Measurements from ENCODE around the gene SPIN1.

Gene SPIN1

DNA sequence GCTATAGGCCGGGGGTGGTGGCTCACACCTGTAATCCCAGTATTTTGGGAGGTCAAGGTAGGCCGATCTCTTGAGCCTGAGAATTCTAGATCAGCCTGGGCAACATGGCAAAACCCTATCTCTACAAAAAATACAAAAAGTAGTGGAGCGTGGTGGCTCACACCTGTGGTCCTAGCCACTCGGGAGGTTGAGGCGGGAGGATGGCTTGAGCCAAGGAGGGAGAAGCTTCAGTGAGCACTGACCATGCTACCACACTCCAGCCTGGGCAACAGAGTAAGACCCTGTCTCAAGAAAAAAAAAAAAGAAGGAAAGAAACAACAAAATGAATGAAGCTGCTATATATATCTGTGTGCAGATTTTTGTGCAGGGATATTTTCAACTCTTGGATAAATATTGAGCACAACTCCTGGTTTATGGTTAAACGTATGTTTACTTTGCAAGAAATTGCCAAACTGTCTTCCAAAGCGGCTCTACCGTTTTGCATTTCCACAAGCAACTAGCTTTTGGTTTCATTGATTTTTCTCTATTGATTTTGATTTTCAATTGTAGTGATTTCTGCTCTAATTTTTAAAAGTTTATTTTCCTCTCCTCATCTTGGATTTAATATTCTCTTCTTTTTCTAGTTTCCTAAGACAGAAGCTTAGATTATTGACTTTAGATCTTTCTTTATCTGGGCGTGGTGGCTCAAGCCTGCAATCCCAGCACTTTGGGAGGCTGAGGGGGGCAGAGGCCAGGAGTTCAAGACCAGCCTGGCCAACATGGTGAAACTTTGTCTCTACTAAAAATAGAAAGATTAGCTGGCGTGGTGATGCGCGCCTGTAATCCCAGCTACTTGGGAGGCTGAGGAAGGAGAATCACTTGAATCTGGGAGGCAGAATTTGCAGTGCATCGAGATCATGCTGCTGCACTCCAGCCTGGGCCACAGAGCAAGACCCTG, 49.2 kb downstream of the SPIN1 start:
- no peak for DNase-seq

DNA sequence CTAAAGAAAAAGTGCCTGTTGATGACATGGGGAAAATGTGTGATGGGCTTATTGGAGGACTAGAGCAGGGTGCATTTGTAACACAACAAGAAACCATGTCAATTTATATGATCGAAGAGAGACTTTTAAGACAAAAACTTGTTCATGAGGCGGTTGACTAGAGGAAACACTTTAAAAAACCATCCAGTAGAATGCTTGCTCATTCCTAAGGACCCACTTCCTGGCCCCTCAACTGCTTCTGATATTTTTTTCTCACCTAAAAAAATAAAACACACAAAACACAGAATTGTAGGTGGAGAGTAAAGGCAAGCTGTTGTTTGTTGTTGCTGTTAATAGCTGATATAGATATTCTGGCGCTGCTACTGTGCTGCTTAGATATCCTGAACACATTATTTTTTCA, 50.6 kb downstream of the SPIN1 start:
- no peak for DNase-seq

DNA sequence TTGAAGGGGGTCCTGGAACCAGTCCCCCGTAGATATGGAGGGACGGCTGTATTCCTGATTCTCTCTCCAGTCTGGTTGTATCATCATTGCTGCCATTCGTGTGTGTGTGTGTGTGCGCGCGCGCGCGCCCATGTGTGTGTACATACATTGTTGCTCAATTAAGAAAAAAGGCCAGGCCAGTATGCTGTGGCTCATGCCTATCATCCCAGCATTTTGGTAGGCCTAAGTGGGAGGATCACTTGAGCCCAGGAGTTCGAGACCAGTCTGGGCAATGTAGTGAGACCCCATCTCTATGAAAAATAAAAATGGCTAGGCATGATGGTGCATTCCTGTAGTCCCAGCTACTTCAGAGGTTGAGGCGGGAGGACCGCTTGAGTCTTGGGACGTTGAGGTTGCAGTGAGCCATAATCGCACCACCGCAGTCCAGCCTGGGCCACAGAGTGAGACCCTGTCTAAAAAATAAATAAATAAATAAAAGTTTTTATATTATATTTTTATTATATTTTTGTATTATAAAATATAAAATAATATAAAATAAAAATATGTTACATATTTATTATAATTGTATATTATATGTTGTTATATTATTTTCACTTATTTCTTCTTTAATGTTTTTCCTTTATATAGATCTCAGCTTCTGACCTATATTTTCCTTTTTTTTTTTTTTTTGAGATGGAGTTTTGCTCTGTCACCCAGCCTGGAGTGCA, 53.2 kb downstream of the SPIN1 start:
- no peak for DNase-seq

DNA sequence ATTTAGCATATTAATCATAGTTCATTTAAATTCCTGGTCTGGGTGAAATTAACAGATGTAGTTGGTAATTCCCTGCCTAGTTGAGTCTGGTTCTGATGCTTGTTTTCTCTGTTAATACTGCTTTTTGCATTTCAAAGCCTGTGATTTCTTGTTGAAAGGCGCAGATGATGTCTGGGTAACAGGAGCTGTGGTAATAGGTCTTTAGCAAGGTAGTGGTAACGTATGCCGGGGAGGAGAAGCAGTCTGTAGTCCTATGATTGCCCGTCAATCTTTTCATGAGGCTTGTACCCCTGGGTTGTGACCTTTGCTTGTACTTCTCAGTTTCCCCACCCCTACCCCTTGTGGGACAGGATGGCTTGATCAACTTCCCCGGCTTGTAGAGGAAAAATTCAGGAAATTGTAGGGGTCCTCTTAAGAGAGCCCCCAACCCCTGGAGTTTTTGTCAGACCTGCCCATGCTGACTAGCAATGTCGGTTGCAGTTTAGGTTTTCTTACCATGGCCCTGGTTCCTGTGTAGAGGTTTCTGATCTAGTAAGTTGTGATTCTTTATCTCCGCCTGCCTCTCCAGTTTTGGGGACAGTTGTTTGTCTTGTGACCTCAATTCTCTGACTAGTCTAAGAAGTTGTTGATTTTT, 55.4 kb downstream of the SPIN1 start:
- no peak for DNase-seq

GRCh38 chr9:88446728-88447127, 58.5 kb downstream of the SPIN1 start:
- no peak for DNase-seq

- no peak for DNase-seq
Observed at GRCh38 chr9:88447431-88447830, 59.2 kb downstream of the SPIN1 start.

DNA sequence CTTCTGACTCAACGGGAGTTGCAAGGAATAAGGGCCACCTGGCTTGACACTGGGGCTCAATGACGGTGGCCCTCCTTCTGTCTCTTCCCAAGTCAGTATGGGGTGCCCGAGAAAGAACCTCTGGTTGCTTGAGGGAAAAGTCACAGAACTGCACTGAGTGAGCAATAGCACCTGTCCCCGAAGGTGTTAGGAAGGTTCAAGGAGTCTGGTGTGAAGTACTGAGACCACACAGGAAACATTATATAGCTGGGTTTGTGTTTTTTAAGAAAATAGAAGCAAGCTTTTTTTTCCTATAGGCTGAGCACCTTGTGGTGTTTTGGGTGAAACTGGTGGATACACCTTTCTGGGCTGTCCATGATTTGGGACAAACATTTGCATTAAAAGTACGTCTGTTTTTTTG, 62.9 kb downstream of the SPIN1 start:
- no peak for DNase-seq

GRCh38 chr9:88458716-88459465, 70.6 kb downstream of the SPIN1 start:
- DNase-seq, result no peak

GRCh38 chr9:88460587-88461332, 72.5 kb downstream of the SPIN1 start:
- DNase-seq, result no peak

GRCh38 chr9:88462191-88462590, 73.9 kb downstream of the SPIN1 start:
- DNase-seq, result no peak

DNA sequence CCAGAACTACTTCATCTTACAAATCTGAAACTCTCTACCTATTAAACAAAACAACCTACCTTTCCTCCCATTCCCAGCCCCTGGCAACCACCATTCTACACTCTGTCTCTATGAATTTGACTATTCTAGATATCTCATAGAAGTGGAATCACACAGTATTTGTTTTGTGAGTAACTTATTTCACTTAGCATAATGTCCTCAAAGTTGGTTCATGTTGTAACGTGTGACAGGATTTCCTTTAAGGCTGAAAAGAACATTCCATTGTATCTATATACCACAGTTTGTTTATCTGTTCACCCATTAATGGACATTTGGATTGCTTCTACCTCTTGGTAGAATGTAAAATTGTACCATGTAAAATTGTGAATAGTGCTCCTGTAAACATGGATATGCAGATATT, 76.6 kb downstream of the SPIN1 start:
- DNase-seq, result no peak

GRCh38 chr9:88468226-88468625, 80.0 kb downstream of the SPIN1 start:
- DNase-seq, result no peak

GRCh38 chr9:88476491-88477271, 88.4 kb downstream of the SPIN1 start:
- DNase-seq, result no peak

DNA sequence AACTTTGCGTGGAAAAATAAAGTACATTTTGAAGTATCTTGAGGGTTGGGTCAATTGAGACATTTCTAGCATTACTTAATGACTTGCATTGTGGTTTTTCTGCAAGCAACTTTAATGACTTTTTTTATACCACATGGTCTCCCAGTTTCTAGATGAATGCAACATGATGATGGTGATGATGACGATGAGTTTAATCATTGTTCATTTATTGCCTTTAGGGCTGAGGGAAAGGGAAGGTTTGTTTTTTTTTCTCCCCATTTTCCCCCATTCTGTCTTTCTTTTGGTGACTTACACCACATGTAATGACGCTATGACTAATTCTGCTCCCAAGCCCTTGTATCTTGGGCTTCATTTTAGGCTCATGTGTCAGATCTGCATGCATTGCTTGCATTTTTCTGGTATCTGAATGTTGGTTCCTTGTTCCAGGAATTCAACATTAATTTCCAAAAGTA, 89.1 kb downstream of the SPIN1 start:
- DNase-seq, result no peak

DNA sequence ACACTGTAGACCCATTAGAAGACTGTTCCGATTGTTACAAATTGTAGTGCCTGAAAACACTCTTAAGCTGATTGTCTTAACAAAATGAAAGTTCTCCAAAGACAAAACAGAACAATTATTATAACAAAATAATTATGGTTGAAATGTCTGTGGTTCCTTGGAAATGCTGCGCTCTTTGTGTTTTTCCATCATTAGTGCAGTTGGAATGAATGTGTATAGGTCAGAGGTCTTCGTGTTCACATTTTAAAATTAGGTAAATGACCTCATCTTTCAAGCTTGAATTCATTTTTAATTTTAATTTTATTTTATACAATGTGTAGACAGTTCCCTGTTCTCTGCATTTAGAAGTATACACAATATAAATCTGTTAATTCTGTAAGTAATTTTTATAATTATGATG, 90.0 kb downstream of the SPIN1 start:
- DNase-seq, result no peak

DNA sequence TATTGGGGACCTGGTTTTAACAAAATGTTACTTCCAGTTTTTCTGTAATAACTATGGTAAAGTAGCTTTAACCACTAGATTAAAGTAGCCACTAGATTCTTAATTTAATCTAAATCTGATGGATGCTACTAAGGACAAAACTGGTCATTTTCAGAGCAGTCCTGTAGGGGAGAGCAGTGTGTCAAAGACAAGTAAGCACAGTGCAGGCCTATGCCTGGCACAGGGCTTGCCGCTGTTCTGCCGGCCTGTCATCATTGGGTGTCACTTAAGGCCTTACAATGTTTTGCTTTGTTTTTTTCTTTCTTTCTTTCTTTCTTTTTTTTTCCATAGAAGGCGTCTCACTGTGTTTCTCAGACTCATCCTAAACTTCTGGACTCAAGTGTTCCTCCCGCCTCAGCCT, 93.7 kb downstream of the SPIN1 start:
- no peak for DNase-seq

GRCh38 chr9:88488166-88488565, 99.9 kb downstream of the SPIN1 start:
- no peak for DNase-seq

DNA sequence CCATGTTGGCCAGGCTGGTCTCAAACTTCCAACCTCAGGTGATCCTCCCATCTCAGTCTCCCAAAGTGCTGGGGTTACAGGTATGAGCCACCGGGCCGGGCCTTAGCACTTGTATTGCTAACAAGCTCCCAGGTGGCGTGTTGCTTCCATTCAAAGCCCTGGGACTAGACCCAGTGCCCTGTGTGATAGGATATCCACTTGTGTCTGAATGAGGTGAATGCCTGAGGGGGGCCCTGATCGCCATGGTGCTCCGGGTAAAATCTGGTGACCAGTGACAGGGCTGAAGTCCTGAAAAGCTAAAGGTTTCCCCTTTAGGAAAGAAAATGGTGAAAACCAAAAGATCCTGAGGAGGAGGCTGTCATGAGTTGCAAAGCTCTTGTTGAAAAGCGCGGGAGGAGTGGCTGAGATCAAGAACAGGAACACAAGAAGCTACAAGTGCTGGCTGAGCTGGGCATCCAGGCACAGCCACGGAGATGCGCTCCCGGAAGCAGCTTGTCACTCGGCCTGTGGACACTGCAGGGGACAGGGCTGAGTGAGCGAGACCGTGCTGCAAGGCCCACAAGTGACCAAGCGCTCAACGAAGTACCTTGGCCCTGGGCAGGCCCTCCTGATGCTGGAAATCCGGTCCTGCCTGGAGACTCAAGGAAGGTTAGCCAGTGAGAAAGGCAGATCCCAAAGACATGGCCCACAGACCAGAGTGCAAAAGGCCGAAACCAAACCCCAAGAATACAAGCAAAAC, 106.9 kb downstream of the SPIN1 start:
- DNase-seq, result no peak

DNA sequence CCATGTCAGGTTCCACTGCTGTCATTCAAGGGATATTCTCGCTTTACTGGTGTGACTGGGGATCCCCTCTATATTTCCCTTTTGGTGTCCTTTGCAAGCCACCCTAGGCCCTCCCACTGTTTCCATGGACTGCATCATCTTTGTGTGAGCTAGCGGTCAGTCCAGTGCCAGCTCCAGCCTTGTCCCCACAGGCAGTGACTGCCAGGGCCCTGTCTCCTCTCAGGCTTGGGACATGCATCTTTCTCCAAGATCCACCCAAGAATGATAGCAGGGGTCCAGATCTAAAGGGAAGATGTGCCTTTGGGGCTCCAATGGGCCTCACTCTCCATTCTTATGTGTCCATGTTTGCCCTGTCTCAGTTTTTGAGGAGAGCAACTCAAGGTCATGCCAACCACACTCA, 109.0 kb downstream of the SPIN1 start:
- DNase-seq, result no peak

DNA sequence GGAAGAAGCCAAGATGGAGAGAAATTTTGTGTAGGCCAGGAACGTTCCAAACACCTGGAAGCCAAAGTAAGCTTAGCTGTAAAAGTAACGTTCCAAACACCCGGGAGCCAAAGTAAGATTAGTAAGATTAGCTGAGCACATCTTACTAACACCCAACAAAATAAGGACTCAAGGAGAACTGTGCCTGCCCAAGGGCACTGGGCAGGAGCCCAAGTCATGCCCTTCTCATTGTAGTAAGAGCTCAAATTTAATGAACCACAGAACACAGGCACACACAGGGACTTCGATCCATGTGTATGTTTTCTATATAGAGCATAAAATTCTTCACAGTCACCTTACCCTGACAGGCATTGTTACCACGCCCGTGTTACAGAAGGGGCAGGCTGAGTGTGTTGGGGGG, 110.6 kb downstream of the SPIN1 start:
- DNase-seq, result no peak

GRCh38 chr9:88501086-88501485, 112.8 kb downstream of the SPIN1 start:
- no peak for DNase-seq

Data from CD4-positive, alpha-beta T cell treated with Interleukin-1 beta for 1 hour (primary cell).